ENCODE data around the gene UBXN7. TPM values are rescaled to one million over a fixed set of nuclear protein-coding genes. Genes with fewer than 3 reads are reported as not detected.

The UBXN7 gene
- total and polyA plus RNA-seq, 2 of the 4 experiments (the other 2 are of a cell fraction), result 8.6 to 16.1 TPM

GRCh38 chr3:196419386-196419785 is 12.8 kb downstream of the UBXN7 start:
- H4K8ac ChIP-seq (ENCODE audit: low read depth in 2 of 2, low read length in 2 of 2), result no peak overlapping the region
- H3K4me2 ChIP-seq (ENCODE audit: low read depth, low read length), result no peak overlapping the region
- H2BK5ac ChIP-seq (ENCODE audit: low read depth, low read length, poor library complexity, severe bottlenecking), result no peak overlapping the region
- H2BK20ac ChIP-seq (ENCODE audit: low read depth, low read length), result no peak overlapping the region
- H3K9me1 ChIP-seq (ENCODE audit: insufficient read depth, low read length), result peaks cover 9% of the 10 kb centered on the region
- H3K14ac ChIP-seq (replicated peaks; ENCODE audit: low read depth, low read length), result no peak overlapping the region
- no peak overlapping the region for H2BK120ac ChIP-seq (ENCODE audit: low read depth, low read length)
- intact Hi-C loops (cut with micrococcal nuclease) (no loop called here), in situ Hi-C loops (cut with MboI; ENCODE audit: low sequenced_read_pairs) (no loop called here), dilution Hi-C loops (cut with HindIII; ENCODE audit: low sequenced_read_pairs, unreplicated experiment) (no loop called here)
- H3K4me3 ChIP-seq (ENCODE audit: insufficient read depth, low read depth, low read length), result no peak overlapping the region
- H3K36me3 ChIP-seq (ENCODE audit: control insufficient read depth, insufficient read depth, low read length), result no peaks in the 10 kb centered on the region
- ATAC-seq (ENCODE audit: low read depth) (no peak), DNase-seq (no peak)
- POLR2A ChIA-PET (ENCODE audit: unreplicated experiment), result interaction anchor here (0.5 kb wide), 1 partner anchor 13 kb away, joined by 9 read pairs; no protein-coding TSS in a partner anchor
- no peak overlapping the region for H4K91ac ChIP-seq (ENCODE audit: insufficient read depth, low read depth, low read length)
- no peaks in the 10 kb centered on the region for H3K9me3 ChIP-seq (ENCODE audit: control insufficient read depth, insufficient read depth, low read length)
- no peaks in the 10 kb centered on the region for H3K27me3 ChIP-seq (ENCODE audit: control insufficient read depth, insufficient read depth, low read length)
- no peak overlapping the region for H2BK15ac ChIP-seq (ENCODE audit: low read depth, low read length)
- H3K18ac ChIP-seq (ENCODE audit: low read depth, low read length), result no peak overlapping the region
- no peak overlapping the region for H3K56ac ChIP-seq (ENCODE audit: extremely low read depth, insufficient read depth, low read length)
- peaks cover 5% of the 10 kb centered on the region for H3K4me1 ChIP-seq (ENCODE audit: control insufficient read depth, insufficient read depth, low read length)
- no peak overlapping the region for H3K9ac ChIP-seq (ENCODE audit: low read depth, low read length)
- H2AK9ac ChIP-seq (replicated peaks; ENCODE audit: low read depth, low read length, poor library complexity), result no peak overlapping the region
- no TSS peak for BruUV-seq (replicated peaks)
- no peak for TF ChIP-seq NFE2L2 (IDR thresholded peaks at IDR 0.05; ENCODE audit: low read depth, low read length)
- TF ChIP-seq MAFK (IDR thresholded peaks at IDR 0.05; ENCODE audit: low read depth, low read length), result no peak
- no peak for TF ChIP-seq RFX5 (IDR thresholded peaks at IDR 0.05; ENCODE audit: low read depth, low read length)
- no peak for TF ChIP-seq MAZ (IDR thresholded peaks at IDR 0.05; ENCODE audit: borderline replicate concordance, low read depth, low read length)
- TF ChIP-seq POLR2A (IDR thresholded peaks at IDR 0.05; ENCODE audit: low read depth, low read length), result no peak
- no peak for TF ChIP-seq MXI1 (IDR thresholded peaks at IDR 0.05; ENCODE audit: borderline replicate concordance, low read depth, low read length)
- no peak for TF ChIP-seq CEBPB (IDR thresholded peaks at IDR 0.05; ENCODE audit: low read depth, low read length)
- TF ChIP-seq RAD21 (IDR thresholded peaks at IDR 0.05; ENCODE audit: low read length), result no peak
- no peak for TF ChIP-seq FOS (IDR thresholded peaks at IDR 0.05; ENCODE audit: low read depth, low read length)
- no peak for TF ChIP-seq ELK1 (IDR thresholded peaks at IDR 0.05; ENCODE audit: borderline replicate concordance, low read depth, low read length)
- no peak for TF ChIP-seq RCOR1 (IDR thresholded peaks at IDR 0.05; ENCODE audit: insufficient replicate concordance, low read length)
- no peak for TF ChIP-seq BHLHE40 (IDR thresholded peaks at IDR 0.05; ENCODE audit: low read depth, low read length)
- TF ChIP-seq CHD1 (IDR thresholded peaks at IDR 0.05; ENCODE audit: low read depth, low read length), result no peak
- TF ChIP-seq SMC3 (IDR thresholded peaks at IDR 0.05; ENCODE audit: low read depth, low read length), result no peak
- TF ChIP-seq, protein P1, sequence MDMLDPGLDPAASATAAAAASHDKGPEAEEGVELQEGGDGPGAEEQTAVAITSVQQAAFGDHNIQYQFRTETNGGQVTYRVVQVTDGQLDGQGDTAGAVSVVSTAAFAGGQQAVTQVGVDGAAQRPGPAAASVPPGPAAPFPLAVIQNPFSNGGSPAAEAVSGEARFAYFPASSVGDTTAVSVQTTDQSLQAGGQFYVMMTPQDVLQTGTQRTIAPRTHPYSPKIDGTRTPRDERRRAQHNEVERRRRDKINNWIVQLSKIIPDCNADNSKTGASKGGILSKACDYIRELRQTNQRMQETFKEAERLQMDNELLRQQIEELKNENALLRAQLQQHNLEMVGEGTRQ (IDR thresholded peaks at IDR 0.05; ENCODE audit: low read depth, low read length), result no peak
- TF ChIP-seq, protein P2, sequence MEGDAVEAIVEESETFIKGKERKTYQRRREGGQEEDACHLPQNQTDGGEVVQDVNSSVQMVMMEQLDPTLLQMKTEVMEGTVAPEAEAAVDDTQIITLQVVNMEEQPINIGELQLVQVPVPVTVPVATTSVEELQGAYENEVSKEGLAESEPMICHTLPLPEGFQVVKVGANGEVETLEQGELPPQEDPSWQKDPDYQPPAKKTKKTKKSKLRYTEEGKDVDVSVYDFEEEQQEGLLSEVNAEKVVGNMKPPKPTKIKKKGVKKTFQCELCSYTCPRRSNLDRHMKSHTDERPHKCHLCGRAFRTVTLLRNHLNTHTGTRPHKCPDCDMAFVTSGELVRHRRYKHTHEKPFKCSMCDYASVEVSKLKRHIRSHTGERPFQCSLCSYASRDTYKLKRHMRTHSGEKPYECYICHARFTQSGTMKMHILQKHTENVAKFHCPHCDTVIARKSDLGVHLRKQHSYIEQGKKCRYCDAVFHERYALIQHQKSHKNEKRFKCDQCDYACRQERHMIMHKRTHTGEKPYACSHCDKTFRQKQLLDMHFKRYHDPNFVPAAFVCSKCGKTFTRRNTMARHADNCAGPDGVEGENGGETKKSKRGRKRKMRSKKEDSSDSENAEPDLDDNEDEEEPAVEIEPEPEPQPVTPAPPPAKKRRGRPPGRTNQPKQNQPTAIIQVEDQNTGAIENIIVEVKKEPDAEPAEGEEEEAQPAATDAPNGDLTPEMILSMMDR (conservative IDR thresholded peaks at IDR 0.05; ENCODE audit: low read depth, low read length), result no peak
- H3K23ac ChIP-seq (ENCODE audit: low read depth, low read length), result no peak overlapping the region
- peaks cover 87% of the 10 kb centered on the region for H4K20me1 ChIP-seq (ENCODE audit: insufficient read depth, low read length)
- H3K27ac ChIP-seq (ENCODE audit: insufficient read depth, low read length), result no peak overlapping the region
- WGBS, 2 experiments (ENCODE audit: extremely low coverage in 2 of 2, insufficient read length in 1 of 2), result 100% methylated on average over 1 of the region's 6 CpGs; no CpG with 5 or more reads in 1 of the 2 experiments
- no peak overlapping the region for H2AK5ac ChIP-seq (ENCODE audit: low read depth, low read length)
- H3K4ac ChIP-seq (ENCODE audit: low read depth, low read length), result no peak overlapping the region
- peaks cover 26 to 88% of the 10 kb centered on the region in 2 experiments for H3K79me1 ChIP-seq (ENCODE audit: low read depth in 1 of 2, low read length in 2 of 2)
- CTCF ChIA-PET, result no interaction called here
- H4K5ac ChIP-seq (ENCODE audit: low read depth, low read length), result no peak overlapping the region
- H2AFZ ChIP-seq (replicated peaks; ENCODE audit: low read length, poor library complexity), result no peak overlapping the region
